ENCODE results near the gene GLT1D1.

The GLT1D1 gene

GRCh38 chr12:128932521-128932920, 79.2 kb downstream of the GLT1D1 start:
- H2AFZ ChIP-seq (ENCODE audit: low read depth, low read length, severe bottlenecking): no peak overlapping the region
- H3K4me2 ChIP-seq (ENCODE audit: low read depth, low read length, poor library complexity, severe bottlenecking): no peak overlapping the region
- H3K27me3 ChIP-seq (ENCODE audit: low read length): no peaks in the 10 kb centered on the region
- TF ChIP-seq CTCF (IDR thresholded peaks at IDR 0.05; ENCODE audit: insufficient read depth, low read length, poor library complexity, severe bottlenecking) (no peak), EZH2phosphoT487 (conservative IDR thresholded peaks at IDR 0.05; ENCODE audit: low read length) (no peak)
- no peaks in the 10 kb centered on the region for H3K79me2 ChIP-seq (ENCODE audit: insufficient read depth, low read length)
- no peak overlapping the region for H3K9ac ChIP-seq (ENCODE audit: low read length)
- no peaks in the 10 kb centered on the region for H4K20me1 ChIP-seq (ENCODE audit: low read depth, low read length)
- H3K9me3 ChIP-seq (ENCODE audit: insufficient read depth, low read length): no peaks in the 10 kb centered on the region
- no peaks in the 10 kb centered on the region for H3F3A ChIP-seq (ENCODE audit: insufficient read depth)
- no peak overlapping the region for H3K4me3 ChIP-seq (ENCODE audit: insufficient read depth, low read length, poor library complexity, severe bottlenecking)
- H3K36me3 ChIP-seq (ENCODE audit: low read length): no peaks in the 10 kb centered on the region
- H3K9me2 ChIP-seq (replicated peaks; ENCODE audit: insufficient read depth, low read length): no peaks in the 10 kb centered on the region
- no peak overlapping the region for H3K27ac ChIP-seq (ENCODE audit: low read depth, low read length)

GRCh38 chr12:128933039-128933438, 79.8 kb downstream of the GLT1D1 start:
- Histone ChIP-seq H3K27me3 (ENCODE audit: low read length) (no peaks in the 10 kb centered on the region), H4K20me1 (ENCODE audit: low read depth, low read length) (no peaks in the 10 kb centered on the region), H3K4me2 (ENCODE audit: low read depth, low read length, poor library complexity, severe bottlenecking) (no peak overlapping the region), H3K79me2 (ENCODE audit: insufficient read depth, low read length) (no peaks in the 10 kb centered on the region), H2AFZ (ENCODE audit: low read depth, low read length, severe bottlenecking) (no peak overlapping the region), H3K27ac (ENCODE audit: low read depth, low read length) (no peak overlapping the region), H3K9me3 (ENCODE audit: insufficient read depth, low read length) (no peaks in the 10 kb centered on the region), H3F3A (ENCODE audit: insufficient read depth) (no peaks in the 10 kb centered on the region), H3K36me3 (ENCODE audit: low read length) (no peaks in the 10 kb centered on the region), H3K9ac (ENCODE audit: low read length) (no peak overlapping the region), H3K4me3 (ENCODE audit: insufficient read depth, low read length, poor library complexity, severe bottlenecking) (no peak overlapping the region), H3K9me2 (replicated peaks; ENCODE audit: insufficient read depth, low read length) (no peaks in the 10 kb centered on the region)
- TF ChIP-seq EZH2phosphoT487 (conservative IDR thresholded peaks at IDR 0.05; ENCODE audit: low read length) (no peak), CTCF (IDR thresholded peaks at IDR 0.05; ENCODE audit: insufficient read depth, low read length, poor library complexity, severe bottlenecking) (no peak)

GRCh38 chr12:128933926-128934325, 80.6 kb downstream of the GLT1D1 start:
- no peak overlapping the region for H3K4me2 ChIP-seq (ENCODE audit: low read depth, low read length, poor library complexity, severe bottlenecking)
- H3K9ac ChIP-seq (ENCODE audit: low read length): no peak overlapping the region
- H3F3A ChIP-seq (ENCODE audit: insufficient read depth): no peaks in the 10 kb centered on the region
- TF ChIP-seq CTCF (IDR thresholded peaks at IDR 0.05; ENCODE audit: insufficient read depth, low read length, poor library complexity, severe bottlenecking): no peak
- no peak for TF ChIP-seq EZH2phosphoT487 (conservative IDR thresholded peaks at IDR 0.05; ENCODE audit: low read length)
- no peaks in the 10 kb centered on the region for H3K79me2 ChIP-seq (ENCODE audit: insufficient read depth, low read length)
- H3K4me3 ChIP-seq (ENCODE audit: insufficient read depth, low read length, poor library complexity, severe bottlenecking): no peak overlapping the region
- no peak overlapping the region for H2AFZ ChIP-seq (ENCODE audit: low read depth, low read length, severe bottlenecking)
- H3K36me3 ChIP-seq (ENCODE audit: low read length): no peaks in the 10 kb centered on the region
- H3K9me2 ChIP-seq (replicated peaks; ENCODE audit: insufficient read depth, low read length): no peaks in the 10 kb centered on the region
- no peaks in the 10 kb centered on the region for H4K20me1 ChIP-seq (ENCODE audit: low read depth, low read length)
- no peaks in the 10 kb centered on the region for H3K9me3 ChIP-seq (ENCODE audit: insufficient read depth, low read length)
- no peak overlapping the region for H3K27ac ChIP-seq (ENCODE audit: low read depth, low read length)
- no peaks in the 10 kb centered on the region for H3K27me3 ChIP-seq (ENCODE audit: low read length)
